Activated CD4-positive, alpha-beta T cell treated with anti-CD3 and anti-CD28 coated beads, Interleukin-2, amount 50 U/mL, for 16 hours (primary cell): ENCODE data around the gene CWH43.
"Not testable (repeated sequence)": the region's sequence is repeated elsewhere in the genome, so short reads cannot be mapped to it uniquely, and the experiment has no call there.

ENCODE experiments used
- DNase-seq: peaks from one replicate; pipeline ENCODE4 v3.0.0-alpha.2; 2020

CWH43 gene

GRCh38 chr4:49098034-49098759 lies 112.1 kb downstream of the CWH43 start:
- not testable (repeated sequence) for DNase-seq

GRCh38 chr4:49099831-49100444 lies 113.9 kb downstream of the CWH43 start:
- DNase-seq: not testable (repeated sequence)

- DNase-seq: not testable (repeated sequence)
Observed at GRCh38 chr4:49102344-49102898, 116.3 kb downstream of the CWH43 start.

GRCh38 chr4:49103436-49104136 lies 117.5 kb downstream of the CWH43 start:
- DNase-seq: not testable (repeated sequence)

GRCh38 chr4:49104231-49104930 lies 118.3 kb downstream of the CWH43 start:
- DNase-seq: not testable (repeated sequence)

GRCh38 chr4:49105248-49105904 lies 119.3 kb downstream of the CWH43 start:
- DNase-seq: not testable (repeated sequence)

- DNase-seq: peak; percentile 32
Observed at GRCh38 chr4:49107262-49107661, 121.2 kb downstream of the CWH43 start.

- not testable (repeated sequence) for DNase-seq
Observed at GRCh38 chr4:49108183-49108978, 122.3 kb downstream of the CWH43 start.

GRCh38 chr4:49109567-49110166 lies 123.6 kb downstream of the CWH43 start:
- DNase-seq: not testable (repeated sequence)

- DNase-seq: not testable (repeated sequence)
Observed at GRCh38 chr4:49110579-49110978, 124.5 kb downstream of the CWH43 start.
